DND-41 (cell line): ENCODE measurements around the gene SPDYE4.

ENCODE experiments used
- ATAC-seq: fragments of 200-7000 bp; cut with Tn5 transposase; 3 replicates; pipeline ENCODE4 v1.9.1; 2021; ENCODE audit warnings: low read depth; ENCODE audit not compliant: insufficient read depth
- DNase-seq: peaks from one replicate; pipeline ENCODE4 v3.0.0-alpha.2; 2020
- H2AFZ ChIP-seq: 2 replicates; pipeline ENCODE4 v1.6.0; 2012; ENCODE audit warnings: low read depth, low read length
- H3K27ac ChIP-seq: 2 replicates; pipeline ENCODE4 v1.5.1; 2012; ENCODE audit warnings: low read length, inconsistent platforms
- H3K27me3 ChIP-seq: fragments of 200-600 bp; sonication (generic); 2 replicates; pipeline ENCODE4 v1.6.0; 2012; ENCODE audit warnings: low read length, mild to moderate bottlenecking, inconsistent platforms; ENCODE audit not compliant: insufficient read depth, poor library complexity
- H3K36me3 ChIP-seq: 2 replicates; pipeline ENCODE4 v1.5.1; 2012; ENCODE audit warnings: low read length, inconsistent platforms; ENCODE audit not compliant: insufficient read depth
- H3K4me1 ChIP-seq: 2 replicates; pipeline ENCODE4 v1.5.1; 2012; ENCODE audit warnings: mild to moderate bottlenecking, low read length; ENCODE audit not compliant: insufficient read depth
- H3K4me2 ChIP-seq: 2 replicates; pipeline ENCODE4 v1.6.0; 2012; ENCODE audit warnings: mild to moderate bottlenecking, moderate library complexity, low read length, inconsistent platforms; ENCODE audit not compliant: insufficient read depth
- H3K4me3 ChIP-seq, 2 experiments: fragments of 200-600 bp in 1 of 2; shearing (Covaris generic) in 1 of 2; 2 replicates each; pipeline ENCODE4 v1.5.1; 2012 to 2016; ENCODE audit warnings: inconsistent platforms in 2 of 2, low read length in 2 of 2, mild to moderate bottlenecking in 2 of 2, low read depth in 1 of 2, moderate library complexity in 1 of 2
- H3K79me2 ChIP-seq: 2 replicates; pipeline ENCODE4 v1.6.0; 2012; ENCODE audit warnings: low read length, inconsistent platforms; ENCODE audit not compliant: insufficient read depth
- H3K9ac ChIP-seq: 2 replicates; pipeline ENCODE4 v1.6.0; 2012; ENCODE audit warnings: low read depth, mild to moderate bottlenecking, inconsistent platforms, low read length, moderate library complexity
- H3K9me3 ChIP-seq: 2 replicates; pipeline ENCODE4 v1.5.1; 2012; ENCODE audit warnings: low read length, moderate library complexity, mild to moderate bottlenecking, inconsistent platforms; ENCODE audit not compliant: insufficient read depth, severe bottlenecking
- H4K20me1 ChIP-seq: 2 replicates; pipeline ENCODE4 v1.6.0; 2012; ENCODE audit warnings: low read length; ENCODE audit not compliant: insufficient read depth
- CTCF ChIP-seq: IDR thresholded peaks from 2 replicates; pipeline ENCODE4 v1.5.1; 2012; ENCODE audit warnings: borderline replicate concordance, low read length, moderate library complexity, mild to moderate bottlenecking; ENCODE audit not compliant: poor library complexity, severe bottlenecking; ENCODE audit errors: extremely low read depth
- EZH2 ChIP-seq: IDR thresholded peaks from 3 replicates; pipeline ENCODE4 v1.6.1; 2012; ENCODE audit warnings: borderline replicate concordance, low read depth, mild to moderate bottlenecking, moderate library complexity, low read length, inconsistent platforms; ENCODE audit not compliant: severe bottlenecking

SPDYE4 gene

GRCh38 chr17:8799570-8800212 lies 41.3 kb upstream of the SPDYE4 start:
- no peaks in the 10 kb centered on the region for H3K9me3 ChIP-seq
- TF ChIP-seq CTCF (no peak), EZH2 (no peak)
- H3K4me1 ChIP-seq: no peaks in the 10 kb centered on the region; the same call in 1 of the 2 replicates
- H3K79me2 ChIP-seq: no peaks in the 10 kb centered on the region
- H3K4me2 ChIP-seq: no peak overlapping the region
- DNase-seq: no peak
- no peak overlapping the region for H3K27ac ChIP-seq
- peaks cover 27% of the 10 kb centered on the region for H3K36me3 ChIP-seq
- no peak overlapping the region for H3K4me3 ChIP-seq
- no peaks in the 10 kb centered on the region for H4K20me1 ChIP-seq
- H2AFZ ChIP-seq: no peak overlapping the region
- H3K27me3 ChIP-seq: no peaks in the 10 kb centered on the region
- ATAC-seq: no peak
- no peak overlapping the region for H3K9ac ChIP-seq

GRCh38 chr17:8798846-8799569 lies 40.7 kb upstream of the SPDYE4 start, which contains the start of gene MFSD6L:
TSS of gene MFSD6L (minus strand) at chr17:8799365. CDS start at chr17:8799120, 245 bp downstream.
- Histone ChIP-seq H4K20me1 (no peaks in the 10 kb centered on the region), H3K4me1 (no peaks in the 10 kb centered on the region; the same call in 1 of the 2 replicates), H3K9ac (no peak within 1 kb of the TSS), H3K4me2 (no peak within 1 kb of the TSS), H3K27ac (no peak within 1 kb of the TSS), H3K79me2 (no peaks in the 10 kb centered on the region), H3K4me3 (no peak within 1 kb of the TSS), H3K36me3 (peaks cover 23% of the 10 kb centered on the region), H2AFZ (no peak within 1 kb of the TSS), H3K9me3 (no peaks in the 10 kb centered on the region), H3K27me3 (no peaks in the 10 kb centered on the region)
- no peak for DNase-seq
- TF ChIP-seq CTCF (peak; percentile 16), EZH2 (no peak)
- ATAC-seq: no peak

- Histone ChIP-seq H3K4me3 (no peak overlapping the region), H3K36me3 (peaks cover 16% of the 10 kb centered on the region)
- TF ChIP-seq CTCF: no peak
- no peak for TF ChIP-seq EZH2
Observed at GRCh38 chr17:8798176-8798845, 40.0 kb upstream of the SPDYE4 start.

More at GRCh38 chr17:8798176-8798845, 40.0 kb upstream of the SPDYE4 start:
- Histone ChIP-seq H3K4me1 (no peaks in the 10 kb centered on the region; the same call in 1 of the 2 replicates), H3K9ac (no peak overlapping the region), H3K9me3 (no peaks in the 10 kb centered on the region), H3K27ac (no peak overlapping the region), H4K20me1 (no peaks in the 10 kb centered on the region), H2AFZ (no peak overlapping the region), H3K4me2 (no peak overlapping the region), H3K27me3 (no peaks in the 10 kb centered on the region), H3K79me2 (no peaks in the 10 kb centered on the region)
- DNase-seq (no peak), ATAC-seq (no peak)
